K562 (cell line): ENCODE data around the gene NECTIN3. TPM values are rescaled to one million over a fixed set of nuclear protein-coding genes. Genes with fewer than 3 reads are reported as not detected.

ENCODE experiments used
- ATAC-seq: fragments of 200-7000 bp; cut with Tn5 transposase; 3 replicates; pipeline ENCODE4 v1.9.1; 2020; ENCODE audit warnings: moderate library complexity
- BruUV-seq: library from RNA; stranded (reverse); fragments of 400-500 nt; replicated peaks from 2 replicates; lab custom pipeline; 2021; lab: Mats Ljungman, UMichigan
- CTCF ChIA-PET: fragments of 300-600 bp; formaldehyde crosslinking; extraction: SDS; loops from one replicate; lab custom pipeline; 2021; ENCODE audit warnings: low intra/inter-chr PET ratio; lab: Yijun Ruan, JAX
- POLR2A ChIA-PET: fragments of 300-600, 350-650 bp; sonication (Branson Sonifier 250); formaldehyde crosslinking; extraction: SDS; loops from one replicate; lab custom pipeline; 2021; ENCODE audit warnings: antibody characterized with exemption, inconsistent platforms; lab: Yijun Ruan, JAX
- DNase-seq, 4 experiments: peaks; one replicate each; pipeline versions ENCODE4 v3.0.0 to v3.0.0-alpha.2; 2011 to 2018; ENCODE audit warnings: low spot score in 3 of 4, mixed read lengths in 3 of 4; ENCODE audit errors: extremely low read depth in 1 of 4
- FAIRE-seq: peaks from 2 replicates; lab custom pipeline; 2011; peaks lifted over from hg19 to GRCh38; lab: Jason Lieb, UNC
- H2AFZ ChIP-seq: 2 replicates; pipeline ENCODE4 v1.6.0; 2011; ENCODE audit warnings: low read depth, low read length, control low read depth, inconsistent platforms
- H3K27ac ChIP-seq: fragments of 200-600 bp; 3 replicates; pipeline ENCODE4 v1.8.0; 2011; ENCODE audit warnings: low read depth, mild to moderate bottlenecking, control low read depth, inconsistent platforms, low read length, moderate library complexity, mixed read lengths; ENCODE audit errors: extremely low read depth
- H3K27me3 ChIP-seq, 2 experiments: fragments of 300-600 bp in 1 of 2; 2 replicates in 1 of 2; 3 replicates in 1 of 2; pipeline versions ENCODE4 v1.6.0 to v1.8.0; 2011; ENCODE audit warnings: inconsistent platforms in 2 of 2, low read length in 2 of 2, mild to moderate bottlenecking in 1 of 2, mixed read lengths in 1 of 2, moderate library complexity in 1 of 2; ENCODE audit not compliant: control insufficient read depth in 2 of 2, insufficient read depth in 2 of 2
- H3K36me3 ChIP-seq: fragments of 300-600 bp; 3 replicates; pipeline ENCODE4 v1.8.0; 2011; ENCODE audit warnings: mild to moderate bottlenecking, low read length, inconsistent platforms; ENCODE audit not compliant: control insufficient read depth, insufficient read depth
- H3K4me1 ChIP-seq, 2 experiments: fragments of 200-600 bp in 1 of 2; replicated peaks in 1 of 2; 2 replicates in 1 of 2; 3 replicates in 1 of 2; pipeline versions ENCODE4 v1.5.1 to v1.8.0; 2011; ENCODE audit warnings: inconsistent platforms in 2 of 2, low read length in 2 of 2, mild to moderate bottlenecking in 1 of 2, mixed read lengths in 1 of 2, moderate library complexity in 1 of 2; ENCODE audit not compliant: control insufficient read depth in 2 of 2, insufficient read depth in 2 of 2
- H3K4me2 ChIP-seq: 2 replicates; pipeline ENCODE4 v1.6.1; 2011; ENCODE audit warnings: low read length, control low read depth, inconsistent platforms, mixed read lengths; ENCODE audit not compliant: insufficient read depth
- H3K4me3 ChIP-seq: fragments of 200-600 bp; sonication (generic), shearing (Covaris generic); 2 replicates; pipeline ENCODE4 v1.5.1; 2016; ENCODE audit warnings: control low read depth, inconsistent platforms
- H3K79me2 ChIP-seq: fragments of 200-600 bp; 3 replicates; pipeline ENCODE4 v1.8.0; 2011; ENCODE audit warnings: low read length, inconsistent platforms; ENCODE audit not compliant: control insufficient read depth, insufficient read depth
- H3K9ac ChIP-seq, 2 experiments: 2 replicates each; pipeline versions ENCODE4 v1.6.0 to v1.6.1; 2011; ENCODE audit warnings: low read depth in 2 of 2, low read length in 2 of 2, control low read depth in 1 of 2, inconsistent platforms in 1 of 2, mild to moderate bottlenecking in 1 of 2, mixed read lengths in 1 of 2; ENCODE audit not compliant: insufficient read depth in 1 of 2
- H3K9me1 ChIP-seq: one replicate; pipeline ENCODE4 v1.6.0; 2011; ENCODE audit warnings: inconsistent platforms, mild to moderate bottlenecking, low read length, moderate library complexity; ENCODE audit not compliant: control insufficient read depth, insufficient read depth
- H3K9me3 ChIP-seq: replicated peaks from 2 replicates; pipeline ENCODE4 v1.5.1; 2011; ENCODE audit warnings: low read depth, low read length, inconsistent platforms; ENCODE audit not compliant: control insufficient read depth, insufficient read depth
- H4K20me1 ChIP-seq: replicated peaks from 2 replicates; pipeline ENCODE4 v1.6.1; 2011; ENCODE audit warnings: low read length, inconsistent platforms, mixed read lengths; ENCODE audit not compliant: control insufficient read depth, insufficient read depth
- CTCF ChIP-seq, 3 experiments: IDR thresholded peaks in 2 of 3; conservative IDR thresholded peaks in 1 of 3; 2 replicates each; pipeline ENCODE4 v1.5.1; 2011 to 2012; ENCODE audit warnings: low read length in 3 of 3, mild to moderate bottlenecking in 3 of 3, control low read depth in 2 of 3, improper control_type of control experiment in 1 of 3, inconsistent platforms in 1 of 3, low read depth in 1 of 3, mixed read lengths in 1 of 3, moderate library complexity in 1 of 3; ENCODE audit not compliant: insufficient read depth in 2 of 3
- PATZ1 ChIP-seq: fragments of 250-450 bp; sonication (Bioruptor Pico); IDR thresholded peaks from 2 replicates; pipeline ENCODE4 v1.5.0; 2020; ENCODE audit warnings: mild to moderate bottlenecking, borderline replicate concordance
- RAD21 ChIP-seq, 2 experiments: fragments of 250-450 bp in 1 of 2; fragments of 450-650 bp in 1 of 2; sonication (Bioruptor Pico) in 1 of 2; formaldehyde crosslinking in 1 of 2; IDR thresholded peaks in 1 of 2; conservative IDR thresholded peaks in 1 of 2; 2 replicates each; pipeline versions ENCODE4 v1.4.0 to v1.8.0; 2020 to 2022; ENCODE audit warnings: mild to moderate bottlenecking in 2 of 2, moderate library complexity in 1 of 2
- RFX7 ChIP-seq: fragments of 250-450 bp; sonication (Bioruptor Pico); IDR thresholded peaks from 2 replicates; pipeline ENCODE4 v1.5.1; 2021; ENCODE audit warnings: mild to moderate bottlenecking
- SOX6 ChIP-seq: fragments of 450-650 bp; IDR thresholded peaks from 2 replicates; pipeline ENCODE4 v1.6.1; 2014; ENCODE audit warnings: mild to moderate bottlenecking
- TFE3 ChIP-seq: fragments of 450-650 bp; formaldehyde crosslinking; IDR thresholded peaks from 2 replicates; pipeline ENCODE4 v1.4.0; 2020; ENCODE audit warnings: mild to moderate bottlenecking, mixed read lengths
- ZNF121 ChIP-seq: sonication (generic); formaldehyde crosslinking; conservative IDR thresholded peaks from 2 replicates; pipeline ENCODE4 v1.8.0; 2022; ENCODE audit warnings: missing genetic modification reagents
- ZNF239 ChIP-seq: fragments of 250-450 bp; sonication (Bioruptor Pico); IDR thresholded peaks from 2 replicates; pipeline ENCODE4 v1.4.0; 2020; ENCODE audit warnings: mild to moderate bottlenecking
- ZNF449 ChIP-seq: fragments of 250-450 bp; sonication (Bioruptor Pico); IDR thresholded peaks from 2 replicates; pipeline ENCODE4 v1.8.0; 2022; ENCODE audit warnings: moderate library complexity, mild to moderate bottlenecking, inconsistent platforms
- ZNF76 ChIP-seq: fragments of 250-450 bp; sonication (Bioruptor Pico); IDR thresholded peaks from 2 replicates; pipeline ENCODE4 v1.4.0; 2020; ENCODE audit warnings: mild to moderate bottlenecking, moderate library complexity, borderline replicate concordance
- WGBS: fragments of 100-300 bp; shearing (Covaris generic); methylation state at CpG from one replicate; pipeline ENCODE4 v1.1.6; 2016; ENCODE audit warnings: low coverage, mixed read lengths; ENCODE audit not compliant: insufficient coverage; ENCODE audit errors: missing lambda C conversion rate; 5-methylcytosine and 5-hydroxymethylcytosine counted together
- in situ Hi-C: fragments of 300-500 bp; cut with MboI; formaldehyde crosslinking; loops from 4 replicates; pipeline ENCODE4 v1.15.0; 2018; ENCODE audit warnings: inconsistent platforms, mixed read lengths
- intact Hi-C: fragments of 100-400 bp; cut with micrococcal nuclease; formaldehyde crosslinking; loops from 2 replicates; pipeline ENCODE4 v1.14.2; 2022
- polyA plus RNA-seq, 8 experiments: library from polyadenylated mRNA; depleted of rRNA in 4 of 8; stranded (reverse) in 5 of 8; unstranded in 3 of 8; fragments of >200 nt; fragmentation: Nextera tagmentation in 2 of 8; fragmentation: Illumina TruSeq in 1 of 8; extraction: Ambion mirVana in 2 of 8; extraction: Trizol in 1 of 8; gene quantifications; 2 replicates each; pipeline versions ENCODE4 v1.2.1 to v1.2.3, GENCODE V29; 2011 to 2014; ENCODE audit warnings: inconsistent platforms in 1 of 8, missing spikeins in 1 of 8
- total RNA-seq, 7 experiments: library from RNA; depleted of rRNA in 6 of 7; stranded (reverse); fragments of >200 nt in 6 of 7; fragmentation: Illumina TruSeq in 2 of 7; extraction: Trizol in 2 of 7; gene quantifications; 2 replicates each; pipeline versions ENCODE4 v1.2.1 to v1.2.3, GENCODE V29; 2011 to 2021; ENCODE audit warnings: low replicate concordance in 1 of 7
- TF ChIP-seq, protein P1 (sequence below): fragments of 250-450 bp; sonication (Bioruptor Pico); IDR thresholded peaks from 2 replicates; pipeline ENCODE4 v1.4.0; 2020

NECTIN3 gene
- total and polyA plus RNA-seq, 9 of the 15 experiments (the other 6 are each of a cell fraction or from before 2014, with no cell fraction given), result 0.16 TPM; not detected in 8

- TF ChIP-seq, protein P1, sequence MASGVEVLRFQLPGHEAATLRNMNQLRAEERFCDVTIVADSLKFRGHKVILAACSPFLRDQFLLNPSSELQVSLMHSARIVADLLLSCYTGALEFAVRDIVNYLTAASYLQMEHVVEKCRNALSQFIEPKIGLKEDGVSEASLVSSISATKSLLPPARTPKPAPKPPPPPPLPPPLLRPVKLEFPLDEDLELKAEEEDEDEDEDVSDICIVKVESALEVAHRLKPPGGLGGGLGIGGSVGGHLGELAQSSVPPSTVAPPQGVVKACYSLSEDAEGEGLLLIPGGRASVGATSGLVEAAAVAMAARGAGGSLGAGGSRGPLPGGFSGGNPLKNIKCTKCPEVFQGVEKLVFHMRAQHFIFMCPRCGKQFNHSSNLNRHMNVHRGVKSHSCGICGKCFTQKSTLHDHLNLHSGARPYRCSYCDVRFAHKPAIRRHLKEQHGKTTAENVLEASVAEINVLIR (CRISPR knock-in tag), result no peak
- no peak for TF ChIP-seq RFX7 (CRISPR knock-in tag)
These were observed 5.8 kb downstream of the NECTIN3 start (continued) for GRCh38 chr3:111077369-111077768.

DNA sequence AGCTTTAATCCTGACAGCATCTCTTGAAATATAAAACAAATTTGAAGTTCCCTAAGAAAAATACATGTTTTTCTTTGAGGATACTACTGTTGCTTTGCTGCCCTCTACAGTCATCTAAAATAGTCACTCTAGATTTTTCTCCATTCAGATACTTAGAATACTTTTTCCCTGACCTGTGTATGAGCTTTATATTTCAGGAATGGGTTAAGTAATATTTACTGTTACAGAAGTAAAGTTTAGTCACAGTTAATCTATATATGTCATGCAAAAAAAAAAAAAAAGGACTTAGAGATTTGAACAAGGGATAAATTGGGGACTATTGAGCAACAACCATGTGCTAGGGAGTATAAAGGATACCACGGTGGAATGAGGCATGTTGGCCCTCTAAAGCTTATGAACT, 8.8 kb downstream of the NECTIN3 start:
- no TSS peak for BruUV-seq
- H2AFZ ChIP-seq, result no peak overlapping the region
- intact Hi-C loops, result no loop called here
- DNase-seq, result peak in 1 of 4 experiments; percentile 3
- in situ Hi-C loops, result no loop called here
- TF ChIP-seq PATZ1 (CRISPR knock-in tag), result no peak
- TF ChIP-seq ZNF76 (CRISPR knock-in tag), result no peak
- TF ChIP-seq ZNF121 (CRISPR knock-in tag), result no peak
- TF ChIP-seq RAD21 (CRISPR knock-in tag; conservative IDR thresholded peaks at IDR 0.05 in 1 of 2, IDR thresholded peaks at IDR 0.05 in 1 of 2), result peak; percentile 10 to 39; a peak in 2 of 4 replicates
- TF ChIP-seq TFE3 (CRISPR knock-in tag), result no peak
- TF ChIP-seq SOX6, result no peak
- peak in 1 of 3 experiments; percentile 28; a peak in 2 of 6 replicates for TF ChIP-seq CTCF (IDR thresholded peaks at IDR 0.05 in 2 of 3, conservative IDR thresholded peaks at IDR 0.05 in 1 of 3; ENCODE audit: insufficient read depth in 2 of 3, low read depth in 1 of 3, low read length in 3 of 3)
- no peak for TF ChIP-seq ZNF239 (CRISPR knock-in tag)
- TF ChIP-seq ZNF449, result no peak
- WGBS, result 0% methylated on average over 1 of the region's 1 CpG
- H3K79me2 ChIP-seq, result no peaks in the 10 kb centered on the region
- H3K4me2 ChIP-seq, result no peak overlapping the region
- H3K27me3 ChIP-seq, result no peaks in the 10 kb centered on the region
- ChIA-PET CTCF (no interaction called here), POLR2A (no interaction called here)
- FAIRE-seq, result no peak
- H4K20me1 ChIP-seq, result no peaks in the 10 kb centered on the region
- H3K4me3 ChIP-seq, result no peak overlapping the region
- no peaks in the 10 kb centered on the region for H3K4me1 ChIP-seq
- no peaks in the 10 kb centered on the region for H3K9me1 ChIP-seq
- no peaks in the 10 kb centered on the region for H3K9me3 ChIP-seq
- no peak overlapping the region for H3K27ac ChIP-seq
- no peak overlapping the region for H3K9ac ChIP-seq
- ATAC-seq, result no peak
- no peaks in the 10 kb centered on the region for H3K36me3 ChIP-seq
